GM18861 (cell line): ENCODE results near the gene FA2H.

Source experiments
- ATAC-seq: cut with Tn5 transposase; IDR thresholded peaks from one replicate; pipeline ENCODE4 v1.9.1; 2021; ENCODE audit not compliant: unreplicated experiment

Gene FA2H

DNA sequence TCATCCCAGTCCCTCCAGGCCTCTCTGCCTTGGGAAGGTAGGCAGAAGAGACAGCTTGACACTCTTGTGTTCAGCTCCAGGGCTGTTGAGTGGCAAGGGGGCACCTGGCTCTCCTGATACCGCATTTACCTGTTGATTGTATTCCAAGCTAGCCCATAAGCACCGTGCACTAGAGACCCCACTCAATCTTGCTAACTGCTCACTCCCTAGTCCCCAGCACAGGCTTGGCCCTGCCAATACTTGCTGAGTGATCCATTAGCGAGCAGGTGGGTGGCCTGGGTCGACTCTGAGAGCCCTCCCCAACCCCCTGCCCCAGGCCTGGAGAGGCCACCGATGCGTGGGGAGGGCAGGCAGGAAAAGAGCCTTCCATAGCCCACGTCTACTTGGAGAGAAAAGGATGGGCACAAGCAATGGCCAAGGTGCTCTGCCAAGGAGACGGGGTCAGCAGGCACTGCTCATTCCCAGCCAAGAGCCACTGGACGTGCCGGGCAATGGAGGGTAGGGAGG lies 29.5 kb downstream of the FA2H start:
- no peak for ATAC-seq

DNA sequence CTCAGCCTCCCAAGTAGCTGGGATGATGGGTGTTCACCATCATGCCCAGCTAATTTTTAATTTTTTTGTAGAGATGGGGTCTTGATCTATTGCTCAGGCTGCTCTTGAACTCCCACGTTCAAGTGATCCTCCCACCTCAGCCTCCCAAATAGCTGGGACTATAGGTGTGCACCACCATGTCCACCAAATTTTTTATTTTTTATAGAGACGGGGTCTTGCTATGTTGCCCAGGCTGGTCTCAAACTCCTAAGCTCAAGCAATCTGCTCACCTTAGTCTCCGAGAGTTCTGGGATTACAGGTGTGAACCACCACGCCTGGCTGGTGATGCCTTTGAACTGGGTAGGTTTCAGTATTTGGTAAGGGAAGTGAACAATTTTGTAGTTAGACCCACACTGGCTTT lies 30.1 kb downstream of the FA2H start:
- no peak for ATAC-seq

DNA sequence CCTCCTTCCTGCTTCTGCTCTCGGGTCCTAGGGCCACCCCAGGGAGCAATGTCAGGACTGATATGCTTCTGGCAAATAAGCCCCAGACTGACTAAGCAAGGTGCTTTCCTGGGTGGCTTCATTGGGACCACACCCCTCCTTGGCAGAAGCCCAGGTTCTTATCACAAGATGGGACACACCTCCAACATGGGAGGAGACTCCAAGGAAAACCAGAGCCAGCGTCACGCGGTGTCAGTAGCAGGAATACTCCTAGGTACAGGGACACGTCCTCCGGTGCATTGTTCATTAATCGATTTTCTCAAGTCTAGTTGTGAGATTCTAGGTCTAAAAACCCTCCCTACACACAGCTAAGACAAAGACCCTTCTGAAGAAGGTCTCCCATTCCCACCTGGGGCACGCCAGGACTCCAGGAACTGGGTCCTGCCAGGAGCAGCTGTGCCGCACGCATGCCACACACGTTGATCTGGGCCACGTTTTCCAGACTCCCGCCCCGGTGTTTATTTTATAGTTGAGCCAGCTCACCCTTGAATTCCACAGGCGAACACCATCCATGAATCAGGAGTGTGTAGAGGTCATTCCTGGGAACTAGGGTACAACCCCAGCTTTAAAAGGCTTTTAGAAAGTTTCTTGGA lies 30.8 kb downstream of the FA2H start:
- no peak for ATAC-seq

DNA sequence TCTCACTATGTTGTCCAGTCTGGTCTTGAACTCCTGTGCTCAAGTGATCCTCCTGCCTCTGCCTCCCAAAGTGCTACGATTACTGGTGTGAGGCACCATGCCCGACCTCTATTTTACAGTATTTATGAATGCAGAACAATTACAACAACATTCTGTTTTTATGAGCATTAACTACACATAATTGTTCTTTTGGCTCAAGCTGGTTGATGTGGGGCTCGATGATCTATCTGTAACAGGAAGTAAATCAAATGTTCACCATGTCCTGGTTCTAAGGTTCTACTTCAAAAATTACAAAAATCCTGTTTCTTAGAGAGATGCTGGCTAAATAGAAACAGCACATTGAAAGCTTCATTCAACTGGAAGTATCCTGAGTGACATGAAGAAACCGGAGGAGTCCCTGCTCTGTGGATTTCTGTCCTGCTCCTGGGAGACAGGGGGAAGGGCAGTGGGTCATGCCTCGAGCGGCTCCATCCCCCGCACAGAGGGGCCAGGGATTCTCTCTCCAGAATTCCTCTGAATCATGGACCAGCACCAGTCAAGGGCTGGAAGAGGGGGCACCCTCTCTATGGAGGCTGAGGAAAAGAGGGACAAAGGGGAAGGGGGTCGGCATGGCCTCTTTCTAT lies 31.5 kb downstream of the FA2H start:
- ATAC-seq: no peak

DNA sequence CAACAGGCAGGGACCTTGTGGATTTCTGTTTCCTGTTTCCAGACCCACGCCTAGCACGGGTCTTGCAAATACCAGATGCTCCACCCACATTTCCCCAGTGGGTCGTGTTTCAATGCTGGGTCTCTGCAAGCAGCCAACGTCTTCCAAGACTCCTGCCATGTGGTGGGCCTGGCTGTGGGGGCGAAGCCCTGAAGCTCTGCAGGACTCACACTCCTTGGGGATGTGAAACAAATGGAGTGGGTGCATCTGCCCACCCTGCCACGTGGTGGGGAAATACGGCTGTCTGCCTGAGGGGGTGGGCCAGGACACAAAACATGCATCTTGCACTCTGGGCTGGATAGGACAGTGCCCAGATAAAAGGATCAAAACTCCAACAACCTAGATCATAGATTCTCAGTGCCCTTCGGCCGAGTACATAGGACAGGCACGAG lies 32.6 kb downstream of the FA2H start:
- no peak for ATAC-seq

DNA sequence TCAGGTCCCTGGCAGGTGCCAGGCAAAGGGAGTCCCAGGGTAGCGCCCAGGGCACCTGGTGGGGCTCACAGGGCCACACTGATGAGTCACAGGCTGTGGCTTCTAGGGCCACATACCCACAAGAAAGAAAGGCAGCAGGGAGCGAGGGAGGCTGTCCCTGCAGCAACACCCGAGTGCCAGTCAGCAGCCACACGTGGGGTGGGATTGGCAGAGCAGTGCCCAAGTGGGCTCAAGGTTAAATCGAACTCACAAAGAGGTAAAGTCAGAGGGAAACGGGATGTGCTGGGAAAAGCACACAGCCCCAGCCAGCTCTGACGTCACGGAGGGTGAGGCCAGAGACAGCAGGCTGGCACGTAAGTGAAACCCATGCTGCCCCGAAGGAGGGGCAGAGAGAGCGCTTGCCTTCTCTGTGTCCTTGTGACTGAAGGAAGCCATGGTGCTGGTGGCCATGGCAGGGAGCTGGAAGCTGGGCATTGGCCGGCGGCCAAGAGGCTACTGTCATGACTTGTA lies 33.8 kb downstream of the FA2H start:
- ATAC-seq: no peak

DNA sequence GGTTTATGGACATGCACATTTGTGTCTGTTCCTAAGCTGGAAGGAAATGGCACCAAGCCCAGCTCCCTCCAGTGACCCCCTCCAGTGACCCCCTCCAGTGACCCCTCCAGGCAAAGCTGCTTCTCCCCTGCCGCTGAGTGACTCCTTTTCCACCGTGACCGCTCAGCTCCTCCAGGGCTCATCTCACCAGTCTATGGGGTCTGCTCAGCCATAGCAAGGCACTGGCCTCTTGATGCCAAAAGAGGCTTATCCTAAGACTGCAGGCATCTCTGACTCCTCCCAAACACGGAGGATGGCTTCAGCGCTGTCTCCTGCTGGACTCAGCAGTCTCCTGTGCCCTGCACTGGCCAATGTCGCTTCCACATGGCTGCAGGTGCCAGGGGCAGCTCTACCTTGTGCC lies 35.3 kb downstream of the FA2H start:
- no peak for ATAC-seq

DNA sequence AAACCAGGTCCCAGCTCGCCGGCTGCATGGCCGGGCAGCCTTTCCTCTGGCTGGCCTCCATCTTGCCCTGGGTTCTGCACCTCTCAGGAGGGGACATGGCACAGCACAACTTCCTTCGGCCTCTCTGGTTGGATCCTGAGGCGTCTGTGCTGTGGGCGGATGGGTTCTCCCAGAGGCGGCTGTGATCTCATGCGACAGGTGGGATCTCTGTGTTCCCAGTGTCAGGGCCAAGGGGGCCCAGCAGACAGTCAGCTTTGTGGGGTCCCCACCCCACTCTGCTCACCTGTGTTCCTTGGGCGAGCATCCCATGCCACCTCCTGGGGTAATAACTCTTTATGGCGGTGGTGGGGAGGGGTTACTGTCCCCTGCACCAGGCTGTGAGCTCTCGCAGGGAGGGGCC lies 35.8 kb downstream of the FA2H start:
- ATAC-seq: no peak

DNA sequence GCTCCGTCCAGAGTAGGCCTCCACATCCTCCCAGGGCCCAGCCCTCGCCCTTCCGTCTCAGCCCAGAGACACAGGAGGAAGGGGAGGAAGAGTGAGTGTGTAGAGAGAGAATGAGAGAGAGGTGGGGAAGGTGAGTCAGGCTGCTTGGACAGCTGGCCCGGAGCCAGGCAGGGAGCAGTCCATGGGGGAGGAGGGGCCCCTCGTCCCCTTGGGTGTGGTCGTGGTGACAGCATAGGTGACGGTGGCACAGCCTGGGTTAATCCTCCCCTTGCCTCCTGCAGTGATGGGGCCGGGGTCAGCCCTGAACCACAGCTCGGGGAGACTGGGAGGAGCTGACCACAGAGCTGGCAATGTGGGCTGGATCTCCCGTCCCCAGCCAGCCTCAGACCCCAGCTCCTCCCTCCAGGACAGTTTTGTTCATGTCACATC lies 36.5 kb downstream of the FA2H start:
- no peak for ATAC-seq

DNA sequence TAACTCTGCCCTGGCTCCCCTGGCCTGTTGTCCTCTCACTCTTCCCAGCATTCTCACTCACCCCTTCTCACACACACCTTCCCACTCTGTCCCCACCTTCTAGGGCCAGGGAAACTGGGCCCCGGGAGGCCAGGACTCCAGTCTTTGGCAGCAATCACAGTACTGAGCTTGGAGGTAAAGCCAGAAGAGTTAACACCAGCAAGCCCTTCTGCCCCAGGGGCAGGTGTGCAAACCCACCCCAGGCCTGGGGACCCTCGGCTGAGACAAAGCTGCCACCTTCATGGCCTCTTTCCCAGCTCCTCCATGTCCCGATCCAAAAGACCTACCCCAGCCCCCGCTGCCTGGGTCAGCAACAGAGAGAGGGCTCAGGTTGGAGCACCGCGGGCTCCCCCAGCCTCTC lies 37.1 kb downstream of the FA2H start:
- ATAC-seq: no peak

DNA sequence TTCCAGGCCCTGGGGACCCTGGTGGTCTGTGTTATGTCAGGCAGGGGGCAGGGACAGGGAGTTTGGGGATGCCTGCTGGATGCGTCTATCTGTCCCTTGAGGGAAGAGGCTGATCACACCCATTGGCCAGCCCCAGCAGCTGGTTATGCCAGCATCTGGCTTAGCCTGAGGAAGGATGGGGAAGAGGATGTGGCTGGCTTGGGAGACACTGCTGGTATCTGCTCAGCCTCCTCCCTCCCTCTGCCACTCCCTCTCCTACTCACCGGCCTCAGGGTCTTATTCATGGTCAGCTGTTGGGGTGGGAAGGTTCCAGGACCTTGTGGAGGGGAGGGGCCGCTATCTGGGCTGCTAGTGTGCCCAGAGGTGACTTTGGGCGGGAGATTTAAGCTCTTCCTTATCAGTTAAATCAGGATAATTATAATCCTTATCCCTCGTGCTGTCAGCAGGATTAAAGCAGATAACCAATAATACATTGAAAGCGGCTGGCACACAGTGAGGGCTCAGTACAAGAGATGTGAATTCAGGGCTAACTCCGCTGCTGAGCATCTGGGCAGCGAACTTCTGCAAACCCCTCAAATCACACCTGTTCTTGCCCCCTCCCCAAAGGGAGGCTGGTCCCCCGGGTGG lies 38.0 kb downstream of the FA2H start:
- no peak for ATAC-seq

DNA sequence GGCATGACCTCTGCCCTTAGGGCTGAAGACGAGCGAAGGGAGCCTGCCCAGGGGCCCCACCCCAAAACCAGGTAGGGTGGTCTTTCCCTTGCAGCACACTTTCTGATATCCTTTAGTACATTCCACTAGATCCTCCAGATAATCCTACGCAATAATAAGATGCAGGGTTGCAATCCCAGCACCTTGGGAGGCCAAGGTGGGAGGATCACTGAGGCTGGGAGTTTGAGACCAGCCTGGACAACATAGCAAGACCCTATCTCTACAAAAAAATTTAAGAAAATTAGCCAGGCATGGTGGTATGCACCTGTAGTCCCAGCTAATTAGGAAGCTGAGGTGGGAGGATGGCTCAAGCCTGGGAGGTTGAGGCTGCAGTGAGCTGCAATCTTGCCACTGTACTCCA lies 39.1 kb downstream of the FA2H start:
- ATAC-seq: no peak

DNA sequence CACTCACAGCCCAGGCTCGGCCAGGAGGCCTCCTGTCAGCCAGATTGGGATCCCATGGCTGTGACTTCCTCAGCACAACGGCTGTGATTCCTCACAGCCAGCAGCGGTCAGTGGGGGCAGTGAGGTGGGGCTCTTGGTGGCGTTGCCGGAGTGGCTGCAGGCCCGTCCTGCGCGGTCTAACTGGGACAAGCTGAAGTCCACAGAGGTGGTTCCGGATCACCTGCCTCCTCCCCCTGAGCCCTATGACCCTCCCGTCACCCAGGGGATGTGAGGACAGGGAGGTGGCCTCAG lies 39.5 kb downstream of the FA2H start:
- ATAC-seq: no peak

DNA sequence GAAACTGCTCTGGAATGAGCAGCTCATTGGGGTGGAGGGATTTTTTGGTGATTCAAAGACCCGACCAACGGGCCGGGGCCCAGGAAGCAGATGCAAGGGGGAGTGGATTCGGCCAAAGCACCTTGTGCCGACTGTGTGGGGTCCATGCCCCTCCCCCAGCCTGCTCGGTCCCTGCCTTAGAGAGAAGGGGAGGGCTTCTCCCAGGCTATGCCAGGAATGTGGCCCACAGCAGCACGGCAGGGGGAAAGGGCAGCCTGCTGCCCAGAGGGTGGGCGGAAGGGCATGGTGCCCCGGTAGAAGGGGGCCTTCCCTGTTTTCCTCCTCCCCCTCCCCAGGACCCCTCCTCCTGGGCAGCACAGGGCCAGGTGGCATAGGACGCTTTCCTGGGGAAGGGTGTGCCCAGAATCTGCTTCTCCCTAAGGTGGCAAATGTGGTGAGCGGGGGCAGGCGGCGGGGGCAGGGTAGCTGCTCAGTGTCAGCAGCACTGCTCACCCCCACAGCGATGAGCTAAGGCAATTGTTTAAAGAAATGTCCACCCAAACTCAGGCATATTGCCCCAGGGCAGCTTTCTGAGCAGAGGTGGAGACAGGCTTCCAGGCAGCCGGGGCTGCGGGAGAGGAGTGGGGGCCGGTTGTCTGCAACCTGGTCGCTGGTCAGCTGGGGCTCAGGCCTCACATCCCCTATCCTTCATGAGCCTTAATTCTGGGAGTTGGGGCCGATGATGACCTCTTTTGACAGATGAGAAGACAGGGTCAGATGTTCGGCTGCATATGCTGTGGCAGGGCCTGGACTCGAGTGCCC lies 40.1 kb downstream of the FA2H start:
- no peak for ATAC-seq

DNA sequence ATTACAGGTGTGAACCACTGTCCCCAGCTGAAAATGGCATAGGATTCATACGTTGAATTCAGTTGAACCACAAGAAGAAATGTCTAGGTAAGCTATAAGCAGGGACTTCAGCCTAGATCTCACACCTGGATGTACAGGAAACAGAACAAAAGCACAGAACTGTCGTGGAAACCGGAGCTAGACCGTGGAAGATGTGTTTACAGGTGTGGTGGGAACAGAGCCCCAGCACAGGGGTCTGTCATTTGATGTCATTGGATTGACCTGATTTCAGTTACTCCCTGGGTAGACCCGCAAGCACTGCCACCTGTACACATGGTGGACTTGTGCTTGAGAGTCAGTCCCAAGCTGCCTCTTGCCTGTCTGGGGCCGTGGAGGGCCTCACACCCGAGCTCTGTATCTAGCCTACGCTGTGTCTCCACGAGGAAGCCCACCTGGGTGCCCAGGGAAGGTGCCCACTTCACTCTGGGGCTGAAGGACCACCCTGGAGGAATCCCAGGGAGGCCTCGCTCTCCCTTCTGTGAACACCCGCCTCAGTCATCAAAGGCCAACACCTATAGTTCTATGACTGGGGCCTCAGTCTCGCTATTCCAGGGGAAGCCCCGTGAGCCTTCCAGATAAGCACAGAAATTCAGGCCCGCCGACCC lies 41.8 kb downstream of the FA2H start:
- no peak for ATAC-seq

DNA sequence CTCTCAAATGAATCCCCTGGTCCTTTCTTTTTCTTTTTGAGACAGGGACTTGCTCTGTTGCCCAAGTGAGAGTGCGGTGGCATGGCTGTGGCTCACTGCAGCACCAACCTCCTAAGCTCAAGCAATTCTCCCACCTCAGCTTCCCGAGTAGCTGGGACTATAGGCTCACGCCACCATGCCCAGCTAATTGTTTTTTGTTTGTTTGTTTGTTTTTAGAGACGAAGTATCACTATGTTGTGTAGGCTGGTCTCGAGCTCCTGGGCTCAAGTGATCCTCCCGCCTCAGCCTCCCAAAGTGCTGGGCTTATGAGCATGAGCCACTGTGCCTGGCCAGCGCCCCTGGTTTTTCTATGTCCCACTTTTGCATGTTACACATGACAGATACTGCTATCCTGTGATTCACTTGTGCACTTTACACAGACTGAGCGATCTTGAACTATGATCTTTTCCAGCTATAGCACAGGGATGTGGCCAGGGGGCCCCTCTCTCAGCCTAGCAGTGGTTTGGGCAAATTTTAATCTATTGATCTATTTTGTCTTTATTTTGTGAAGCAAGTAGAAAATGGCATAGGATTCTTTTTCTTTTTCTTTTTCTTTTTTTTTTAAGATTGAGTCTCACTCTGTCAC lies 42.7 kb downstream of the FA2H start:
- no peak for ATAC-seq

DNA sequence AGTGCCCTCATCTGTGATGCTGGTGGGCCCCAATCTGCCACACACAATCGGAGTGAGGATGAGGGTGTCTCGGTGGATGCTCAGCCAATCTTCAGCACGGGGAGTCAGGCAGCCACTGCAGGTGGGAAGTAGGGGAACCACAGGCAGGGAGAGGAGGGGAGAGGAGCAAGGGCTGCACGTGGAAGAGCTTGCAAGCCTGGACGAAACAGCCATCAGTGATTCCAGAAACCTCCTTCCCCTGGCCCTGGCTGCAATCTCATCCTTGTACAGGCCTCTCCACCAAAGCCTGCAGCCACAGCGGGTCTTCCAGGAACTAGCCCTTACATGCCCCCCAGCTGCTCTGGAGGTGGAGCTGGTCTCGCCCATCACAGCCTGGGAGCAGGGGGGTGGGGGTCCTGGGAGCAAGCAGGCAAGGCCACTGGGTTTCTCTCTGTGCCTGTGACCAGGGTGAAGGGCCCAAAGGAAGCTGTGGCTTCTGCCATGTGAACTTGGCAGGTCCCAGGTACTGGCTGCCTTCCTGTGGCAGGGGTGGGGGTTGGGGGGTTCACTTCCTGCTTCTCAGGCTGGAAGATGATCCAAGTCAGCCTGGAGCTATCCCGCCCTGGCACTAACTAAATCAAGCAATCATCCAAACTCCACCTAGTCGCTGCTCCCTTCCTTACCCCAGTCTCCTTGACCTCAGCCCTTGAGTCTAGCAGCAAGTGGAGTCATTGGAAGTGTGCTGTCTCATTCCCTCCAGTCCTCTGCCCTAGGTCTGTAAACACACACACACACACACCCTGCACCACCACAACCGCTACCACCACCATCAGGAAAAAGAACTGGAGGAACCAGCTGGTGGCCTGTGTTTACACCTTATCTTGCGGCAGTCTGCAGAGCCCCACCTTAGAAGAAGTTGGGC lies 44.6 kb downstream of the FA2H start:
- ATAC-seq: no peak

DNA sequence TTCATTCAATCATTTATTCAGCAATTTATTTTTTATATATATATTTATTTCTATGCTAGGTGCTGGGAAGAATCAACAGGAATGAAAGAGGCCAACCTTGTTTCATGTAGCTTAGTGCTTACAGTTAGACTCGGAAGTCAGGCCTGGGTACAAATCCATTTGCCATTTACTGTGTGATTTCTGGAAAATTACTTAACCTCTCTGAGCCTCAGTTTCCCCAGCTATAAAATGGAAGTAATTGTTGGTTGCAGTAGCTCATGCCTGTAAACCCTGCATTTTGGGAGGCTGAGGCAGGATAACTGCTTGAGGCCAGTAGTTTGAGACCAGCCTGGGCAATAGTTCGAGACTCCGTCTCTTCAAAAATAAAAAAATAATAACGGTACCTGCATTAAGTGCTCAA lies 46.7 kb downstream of the FA2H start:
- no peak for ATAC-seq

DNA sequence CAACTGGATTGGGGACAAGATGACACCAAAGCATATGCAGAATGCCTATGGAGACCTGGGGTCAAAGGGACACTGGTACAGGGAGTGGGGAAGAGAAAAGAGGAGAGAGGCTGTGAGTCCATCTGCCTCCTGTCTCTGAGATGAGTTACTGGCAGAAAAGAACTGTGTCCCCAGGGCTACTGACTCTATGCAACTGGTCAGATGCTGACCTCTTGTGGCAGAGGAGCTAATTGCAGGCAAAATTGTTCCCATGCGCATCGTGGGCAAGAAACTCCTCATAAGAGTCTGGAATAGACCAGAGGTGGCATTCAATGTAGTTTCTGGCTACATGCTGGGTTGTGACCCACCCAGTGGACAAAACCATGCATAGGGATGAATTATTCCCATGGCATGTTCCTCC lies 47.9 kb downstream of the FA2H start:
- no peak for ATAC-seq
